ENCODE data around the gene ZFAND2A.

GRCh38 chr7:1174881-1175596 lies 15.0 kb upstream of the ZFAND2A start:
- TF ChIP-seq POLR2A (IDR thresholded peaks at IDR 0.05) (no peak), CTCF (IDR thresholded peaks at IDR 0.05) (no peak)

Measured in right lobe of liver (tissue), 4 donors.